Measurements from ENCODE around the gene PKNOX2.

The PKNOX2 gene

DNA sequence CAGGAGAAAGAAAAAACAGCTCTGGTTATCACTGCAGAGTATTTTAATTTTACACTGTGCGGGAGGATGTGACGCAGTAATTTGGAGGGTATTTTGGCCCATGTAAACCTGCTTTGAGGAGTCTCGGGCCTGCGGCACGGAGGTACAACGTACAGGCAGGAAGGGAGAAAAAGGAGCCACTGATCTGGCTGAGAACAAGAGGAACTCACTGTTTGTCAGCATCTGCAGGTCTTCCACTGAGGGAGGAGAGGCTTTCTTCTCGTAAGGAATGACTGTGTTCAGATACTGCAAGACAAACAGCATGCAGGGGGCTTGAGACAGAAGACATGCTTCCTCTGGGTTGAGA lies 287.5 kb downstream of the PKNOX2 start:
- no peak for DNase-seq

DNA sequence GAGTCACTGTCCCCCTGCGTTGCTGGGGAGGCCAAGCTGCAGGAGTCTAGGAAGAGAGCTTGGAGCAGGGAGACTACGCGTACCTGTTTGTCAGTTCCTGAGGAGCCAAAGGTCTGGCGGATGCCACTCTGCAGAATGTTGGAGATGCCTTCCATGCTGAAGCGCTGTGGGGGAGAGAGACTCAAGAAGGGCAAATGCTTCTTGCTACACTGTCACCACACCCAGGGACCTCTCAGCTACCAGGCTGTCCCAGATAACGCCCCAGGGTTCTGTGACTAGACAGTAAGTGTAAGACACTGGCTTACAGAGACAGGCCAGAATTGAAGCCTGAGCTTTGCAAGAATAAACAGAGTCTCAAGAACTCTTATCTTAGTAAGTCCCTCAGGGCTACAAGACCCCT lies 289.5 kb downstream of the PKNOX2 start:
- no peak for DNase-seq

DNA sequence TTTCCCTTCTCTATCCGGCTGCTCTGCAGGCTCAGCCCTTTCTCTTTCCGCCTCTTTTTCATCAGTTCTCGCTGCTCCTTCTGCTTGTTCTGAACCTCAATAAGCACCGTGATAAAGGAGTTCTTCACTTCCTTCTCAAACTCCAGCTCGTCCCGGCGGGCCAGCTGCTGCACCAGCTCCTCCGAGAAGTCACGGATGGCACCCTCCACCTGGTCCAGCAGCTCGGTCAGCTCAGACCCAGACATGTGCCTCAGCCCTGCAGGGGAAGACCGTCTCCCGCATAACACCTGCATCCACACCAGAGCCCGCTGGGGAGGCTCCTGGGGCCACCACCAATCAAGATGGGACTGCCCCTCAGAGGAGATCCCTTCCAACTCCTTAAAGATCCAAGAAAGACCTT lies 291.3 kb downstream of the PKNOX2 start:
- DNase-seq: no peak

DNA sequence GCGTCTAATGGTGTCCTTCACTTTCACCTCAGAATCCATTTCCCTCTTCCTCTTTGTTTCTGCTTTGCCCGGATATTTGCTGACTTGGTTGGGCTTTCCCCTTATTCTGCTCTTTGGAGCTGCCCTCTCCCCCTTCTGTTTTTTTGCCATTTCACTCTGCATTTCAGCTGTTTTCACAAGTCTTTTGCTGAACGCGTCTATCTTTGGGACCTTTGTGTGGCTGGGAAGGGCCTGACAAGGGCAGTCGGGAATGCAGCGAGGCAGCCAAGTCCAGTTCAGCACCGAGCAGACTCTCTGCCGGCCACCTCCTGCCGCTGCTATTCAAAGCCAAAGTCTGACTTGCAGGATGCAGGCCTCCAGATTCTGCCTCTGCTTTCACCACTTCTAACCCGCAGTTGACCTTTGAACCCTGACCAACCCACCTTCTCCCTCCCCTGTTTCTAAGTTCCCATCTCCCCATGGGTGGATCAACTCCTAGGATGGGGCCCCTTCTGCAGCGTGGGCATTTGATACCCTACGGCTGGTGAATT lies 293.3 kb downstream of the PKNOX2 start:
- no peak for DNase-seq

DNA sequence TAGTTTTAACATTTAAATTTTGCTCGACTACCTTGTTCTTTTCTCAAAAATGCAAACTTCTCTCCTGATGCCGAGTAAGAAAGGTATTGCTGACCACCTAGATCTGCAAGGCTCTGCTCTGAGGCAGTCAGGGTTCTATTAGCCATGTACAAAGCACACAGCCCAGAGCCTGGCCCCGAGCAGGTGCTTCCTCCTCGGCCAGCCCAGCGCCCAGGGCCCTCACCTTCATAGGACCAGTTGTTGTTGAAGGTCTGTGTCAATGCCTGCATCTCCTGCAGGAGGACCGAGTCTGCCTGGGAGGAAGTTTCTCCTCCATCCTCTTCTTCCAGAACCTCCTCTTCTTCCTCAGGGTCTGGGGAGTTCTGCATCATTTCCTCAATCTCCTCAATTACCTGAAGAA lies 295.7 kb downstream of the PKNOX2 start:
- DNase-seq: no peak

- no peak for DNase-seq
Measured at GRCh38 chr11:125463590-125464269, 299.2 kb downstream of the PKNOX2 start.

- no peak for DNase-seq
Measured at GRCh38 chr11:125464270-125464662, 299.7 kb downstream of the PKNOX2 start.

DNA sequence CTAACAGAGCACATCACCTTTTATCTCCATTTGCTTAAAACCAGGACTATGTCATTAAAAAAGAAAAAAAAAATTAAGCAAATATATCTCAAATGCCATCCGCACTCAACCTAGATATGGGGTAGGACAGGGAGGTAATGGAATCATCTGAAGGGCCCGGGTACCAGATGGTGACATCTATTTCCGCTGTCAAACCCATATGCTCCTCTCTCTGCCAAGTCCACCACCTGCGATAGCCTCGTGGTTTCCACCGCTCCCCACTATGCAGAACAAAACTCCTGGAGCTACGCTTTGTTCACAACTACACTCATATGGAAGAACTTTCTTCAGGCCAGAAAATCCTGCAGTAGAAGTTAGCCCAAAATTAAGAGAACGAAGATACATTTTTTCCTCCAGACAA lies 300.1 kb downstream of the PKNOX2 start:
- DNase-seq: no peak

GRCh38 chr11:125465255-125465654 lies 300.7 kb downstream of the PKNOX2 start:
- DNase-seq: no peak

DNA sequence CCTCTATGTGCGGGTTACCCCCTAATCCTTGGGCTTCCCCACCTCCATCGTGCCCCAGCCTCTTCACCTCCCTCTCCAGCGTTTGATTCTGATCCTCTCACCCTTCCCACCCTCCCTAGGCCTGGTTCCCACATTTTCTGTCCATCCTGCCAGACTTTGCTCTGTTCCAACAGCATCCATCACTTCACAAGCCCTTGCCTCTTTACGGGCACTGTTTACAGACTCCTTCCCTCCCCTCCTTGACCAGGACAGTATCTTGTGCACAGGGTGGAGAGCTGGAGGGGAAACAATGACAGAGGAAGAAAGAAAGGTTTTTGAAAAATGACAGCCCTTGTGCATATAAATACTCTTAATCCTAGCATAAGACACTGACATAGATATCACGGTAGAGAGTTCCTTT lies 301.1 kb downstream of the PKNOX2 start:
- no peak for DNase-seq

DNA sequence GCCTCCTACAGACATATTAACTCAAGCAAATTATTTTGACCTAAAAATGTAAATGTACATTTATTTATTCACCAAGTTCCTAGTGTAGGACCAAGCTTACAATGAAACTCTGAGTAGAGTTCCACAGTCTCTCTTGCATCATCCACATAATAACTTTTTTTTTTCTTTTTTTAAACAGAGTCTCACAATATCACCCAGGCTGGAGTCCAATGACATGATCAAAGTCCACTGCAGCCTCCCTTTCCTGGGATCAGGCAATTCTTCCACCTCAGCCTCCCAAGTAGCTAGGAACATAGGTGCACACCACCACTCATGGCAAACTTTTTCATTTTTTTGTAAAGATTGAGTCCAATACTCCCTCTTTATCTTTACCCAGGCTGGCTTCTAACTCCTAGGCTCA lies 303.5 kb downstream of the PKNOX2 start:
- DNase-seq: no peak

GRCh38 chr11:125468852-125469251 lies 304.3 kb downstream of the PKNOX2 start:
- no peak for DNase-seq

DNA sequence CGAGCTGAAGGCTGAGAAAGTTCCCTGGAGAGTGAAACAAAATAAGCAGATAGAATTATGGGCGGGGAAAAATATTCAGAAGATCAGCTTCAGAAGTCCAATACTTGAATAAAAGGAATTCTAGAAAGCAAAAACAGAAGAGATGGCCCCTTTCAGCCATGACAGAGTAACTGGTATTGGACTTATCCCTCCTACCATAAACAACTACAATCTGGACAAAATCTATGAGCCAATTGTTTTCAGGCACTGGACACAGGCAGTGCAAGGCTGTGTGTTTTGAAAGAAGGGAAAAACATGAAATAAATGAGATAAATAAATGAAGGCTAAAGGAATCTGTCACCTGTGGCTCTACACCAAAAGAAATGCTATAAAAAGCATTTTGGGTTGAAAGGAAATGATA lies 305.8 kb downstream of the PKNOX2 start:
- no peak for DNase-seq

DNA sequence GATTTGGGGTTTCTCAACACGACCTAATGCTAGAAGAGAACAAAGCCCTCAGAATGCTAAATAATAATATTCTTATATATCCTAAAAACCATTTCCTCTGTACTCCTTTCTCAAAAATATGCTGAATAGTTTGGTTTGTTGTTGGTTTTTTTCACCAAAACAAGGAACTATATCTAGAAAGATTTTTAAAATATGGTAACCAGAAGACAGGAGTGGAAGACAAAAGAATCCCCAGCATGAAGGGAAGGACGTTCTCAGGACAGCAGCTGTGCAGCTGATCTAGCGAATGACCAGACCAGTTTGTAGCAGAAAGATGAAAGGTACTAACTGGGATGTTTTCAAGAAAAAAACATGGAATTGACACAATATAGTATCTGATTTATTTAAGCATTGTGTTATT lies 312.2 kb downstream of the PKNOX2 start:
- no peak for DNase-seq

DNA sequence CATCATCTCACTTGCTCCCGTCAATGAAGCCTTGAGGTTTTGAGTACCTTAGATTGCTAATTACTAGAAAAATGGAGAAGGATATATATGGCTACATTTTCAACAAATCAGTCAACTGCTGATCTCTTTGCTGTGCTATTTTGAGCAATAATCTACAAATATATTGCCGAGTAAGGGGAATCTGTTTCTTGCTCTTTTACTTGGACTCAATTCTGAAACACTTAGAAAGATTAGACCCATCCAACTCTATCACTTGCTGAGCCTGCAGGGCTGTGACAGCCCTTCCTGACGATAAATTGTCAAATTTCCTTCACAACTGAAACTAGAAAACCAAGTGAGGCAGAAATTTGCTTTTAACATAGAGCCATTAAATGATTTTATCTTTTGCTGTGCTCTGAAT lies 314.6 kb downstream of the PKNOX2 start:
- no peak for DNase-seq

GRCh38 chr11:125481531-125481930 lies 317.0 kb downstream of the PKNOX2 start:
- no peak for DNase-seq
